Stimulated activated CD8-positive, alpha-beta memory T cell treated with anti-CD3 and anti-CD28 coated beads, Interleukin-2, amount 100 ng/mL, for 48 hours (primary cell): ENCODE data around the gene FAM3B.

ENCODE experiments used
- DNase-seq, 2 donors: peaks; one replicate each; pipeline ENCODE4 v3.0.0-alpha.2; 2020; ENCODE audit warnings: low read depth in 2 of 2

The FAM3B gene

DNA sequence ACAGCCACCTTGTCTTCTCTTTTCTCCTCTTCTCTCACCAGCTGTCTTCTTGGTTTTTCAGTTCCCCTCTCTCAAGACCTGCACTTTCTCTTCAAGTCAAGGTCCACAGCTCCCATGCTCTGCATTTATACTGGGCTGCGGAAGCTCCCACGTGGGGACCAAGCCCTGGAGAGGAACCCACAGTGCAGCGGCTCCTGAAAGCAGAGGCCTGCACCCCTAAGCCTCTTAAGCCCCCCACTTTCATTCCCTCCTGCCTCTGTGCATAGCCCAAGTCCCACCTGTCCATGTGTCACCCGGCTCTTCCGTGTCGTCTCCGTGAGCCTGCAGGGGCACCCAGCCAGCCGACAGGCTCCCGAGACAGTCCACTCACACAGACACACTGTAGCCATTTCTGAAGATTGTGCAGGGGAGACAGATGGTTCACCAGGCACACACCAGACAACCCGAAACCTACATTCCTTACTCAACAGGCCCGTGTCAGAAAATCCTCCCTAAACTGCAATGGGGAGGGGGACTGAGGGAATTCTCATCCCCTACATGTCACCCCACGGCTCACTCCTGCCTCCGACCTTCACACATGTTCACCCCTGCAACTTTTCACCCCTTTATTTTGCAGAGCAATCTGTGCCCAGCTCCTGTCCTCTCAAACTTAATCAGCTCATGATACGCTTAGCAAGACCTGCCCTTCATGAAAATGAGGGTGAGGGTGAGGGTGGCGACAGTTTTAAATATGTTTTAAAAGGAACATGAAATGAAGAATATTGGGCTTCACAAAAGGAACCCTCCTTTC lies 51.5 kb downstream of the FAM3B start:
- DNase-seq: no peak

DNA sequence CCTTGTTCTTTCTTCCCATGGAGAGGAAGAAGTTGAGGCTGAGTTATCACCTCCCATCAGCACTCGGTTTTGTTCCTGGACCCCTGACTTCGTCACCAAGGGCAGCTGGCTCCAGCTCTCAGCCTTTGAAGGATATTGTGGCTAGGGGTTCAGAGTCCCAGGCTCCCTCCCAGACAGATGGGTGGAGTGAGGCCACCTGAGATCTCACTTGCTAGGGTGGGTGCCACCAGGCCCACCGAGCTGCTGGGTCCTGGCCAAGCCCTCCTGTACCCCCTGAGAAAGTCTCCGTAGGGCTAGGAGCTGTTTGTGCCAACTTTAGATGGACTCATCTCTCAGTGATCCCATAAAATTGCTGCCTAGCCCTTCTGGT lies 52.1 kb downstream of the FAM3B start:
- DNase-seq: no peak

GRCh38 chr21:41369105-41369919 lies 52.7 kb downstream of the FAM3B start:
- peak in 1 of 2 donors; percentile 6 for DNase-seq

DNA sequence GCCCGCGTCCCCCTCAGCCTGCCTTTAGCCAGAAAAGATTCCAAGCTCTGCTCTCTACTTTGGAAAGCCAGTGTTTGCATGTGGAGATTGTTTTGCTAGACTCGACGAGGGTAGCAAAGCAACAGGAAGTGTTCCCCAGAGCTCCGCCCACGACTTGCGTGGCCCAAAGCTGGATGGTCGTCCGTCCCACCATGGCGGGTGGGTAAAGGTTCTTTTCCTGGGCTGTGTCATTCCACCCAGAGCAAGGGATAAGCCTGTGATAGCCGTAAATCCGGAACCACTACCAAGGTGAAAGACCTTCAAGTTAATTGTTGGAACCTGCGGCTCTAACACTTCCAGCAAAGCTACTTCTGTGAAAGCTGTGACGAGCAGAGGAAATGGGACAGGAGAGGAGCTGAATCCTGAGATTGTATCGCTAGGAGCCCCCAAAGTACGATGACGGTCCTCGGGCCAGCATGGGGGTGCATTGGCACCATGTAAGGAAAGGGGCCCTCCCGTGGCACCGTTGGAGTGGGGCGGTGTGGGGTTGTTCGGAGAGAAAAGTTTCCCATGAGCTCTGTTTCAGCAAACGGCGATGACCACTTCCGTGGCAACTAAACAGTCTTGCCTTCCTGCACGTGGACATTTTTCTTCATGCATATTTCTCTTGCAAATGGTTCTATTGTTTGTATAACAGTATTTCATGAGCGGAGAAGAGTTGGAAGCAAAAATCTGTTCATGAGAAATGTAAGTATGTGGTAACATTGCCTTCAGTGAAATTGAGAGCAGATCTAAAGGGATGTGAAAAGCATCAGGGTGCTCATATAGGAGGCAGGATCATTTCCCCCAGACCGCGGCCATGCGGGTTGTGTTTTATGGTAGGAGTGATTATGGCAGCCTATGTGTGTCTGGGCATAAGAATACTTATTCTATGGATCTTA lies 53.6 kb downstream of the FAM3B start:
- DNase-seq: no peak

- DNase-seq: no peak
These were observed 54.5 kb downstream of the FAM3B start for GRCh38 chr21:41370840-41371684.

- no peak for DNase-seq
These were observed 55.1 kb downstream of the FAM3B start for GRCh38 chr21:41371685-41372030.

DNA sequence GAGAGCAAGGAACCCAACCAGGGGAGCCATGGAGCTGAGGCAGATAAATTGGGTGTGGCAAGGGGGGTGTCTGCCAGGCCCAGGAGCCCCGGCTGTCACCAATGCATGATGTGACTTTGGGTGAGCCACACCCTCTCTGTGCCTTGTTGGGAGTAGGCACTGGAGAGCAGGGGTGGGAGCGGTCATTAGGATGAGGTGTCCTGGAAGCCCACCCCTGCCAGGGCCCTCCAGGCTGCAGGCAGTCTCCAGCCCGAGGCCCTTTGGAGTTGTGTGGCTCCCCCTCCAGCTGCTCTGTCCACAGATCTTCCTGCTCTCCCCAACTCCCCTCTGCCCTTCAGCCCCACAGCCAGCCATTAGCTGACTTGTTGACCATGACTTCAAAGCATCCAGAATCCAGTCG lies 56.7 kb downstream of the FAM3B start:
- no peak for DNase-seq

GRCh38 chr21:41373763-41374162 lies 57.2 kb downstream of the FAM3B start:
- no peak for DNase-seq

DNA sequence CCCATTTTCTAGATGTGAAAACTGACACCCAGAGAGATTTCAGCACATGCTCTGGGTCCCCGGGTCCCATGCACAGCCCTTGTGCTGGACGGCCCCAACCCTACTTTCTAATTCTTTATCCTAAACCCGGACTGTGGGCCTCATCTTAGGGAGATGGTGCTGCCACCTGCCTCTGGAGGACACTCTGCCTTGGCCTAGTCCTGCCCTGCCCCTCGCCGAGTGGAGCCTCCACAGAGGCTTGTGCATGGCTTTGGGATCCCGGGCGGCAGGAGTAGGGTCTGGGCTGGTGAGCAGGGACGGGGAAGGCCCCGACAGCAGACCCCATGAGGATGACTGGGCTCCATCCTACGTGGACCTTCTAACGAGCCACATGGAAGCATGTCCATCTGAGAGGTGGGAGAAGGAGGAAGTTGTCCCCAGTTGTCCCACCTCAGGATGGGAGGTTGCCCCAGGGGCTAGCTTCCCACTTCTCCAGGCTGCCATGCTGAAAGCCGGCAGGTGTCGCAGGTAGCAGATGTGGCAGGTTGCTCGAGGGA lies 57.6 kb downstream of the FAM3B start:
- DNase-seq: no peak

DNA sequence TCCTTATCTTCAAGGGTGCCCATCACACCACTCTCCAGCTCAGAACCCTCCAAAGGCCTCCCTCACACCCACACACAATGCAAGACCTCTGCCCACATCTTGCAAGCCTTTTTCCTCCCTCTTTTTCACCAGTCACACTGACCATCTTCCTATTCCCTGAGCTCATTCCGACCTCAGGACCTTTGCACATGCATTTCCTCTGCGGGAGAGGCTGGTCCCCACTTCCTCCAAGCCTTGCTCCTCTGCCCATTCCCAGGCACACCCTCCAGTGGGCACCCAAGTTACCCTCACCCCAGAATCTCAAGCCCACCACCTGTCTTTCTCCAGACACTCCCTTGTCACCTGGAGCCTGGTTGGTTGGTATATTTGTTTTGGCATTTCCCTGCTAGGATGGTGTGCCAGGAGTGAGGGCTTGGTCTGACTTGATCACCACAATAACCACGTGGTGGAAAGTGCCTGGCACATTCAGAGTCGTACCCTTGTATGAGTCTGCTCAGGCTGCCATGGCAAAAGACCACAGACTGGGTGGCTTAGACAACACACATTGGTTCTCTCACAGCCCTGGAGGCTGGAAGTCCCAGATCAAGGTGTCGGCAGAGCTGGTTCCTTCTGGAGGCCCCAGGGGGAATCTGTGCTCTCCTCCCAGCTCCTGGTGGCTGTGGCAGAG lies 58.4 kb downstream of the FAM3B start:
- DNase-seq: no peak

GRCh38 chr21:41375875-41376274 lies 59.3 kb downstream of the FAM3B start:
- no peak for DNase-seq

DNA sequence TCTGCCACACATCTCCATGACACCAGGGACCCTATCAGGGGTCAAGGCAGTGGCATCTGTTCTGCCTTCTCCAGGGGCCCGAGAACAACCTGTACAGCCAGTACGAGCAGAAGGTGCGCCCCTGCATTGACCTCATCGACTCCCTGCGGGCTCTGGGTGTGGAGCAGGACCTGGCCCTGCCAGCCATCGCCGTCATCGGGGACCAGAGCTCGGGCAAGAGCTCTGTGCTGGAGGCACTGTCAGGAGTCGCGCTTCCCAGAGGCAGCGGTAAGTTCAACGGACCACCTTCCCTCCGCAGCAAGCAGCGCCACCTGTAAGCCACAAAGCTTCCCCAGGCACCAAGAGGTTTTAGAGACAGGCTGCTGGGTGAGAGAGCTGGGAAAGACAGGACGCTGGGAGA lies 61.1 kb downstream of the FAM3B start:
- DNase-seq: no peak

GRCh38 chr21:41378849-41379248 lies 62.2 kb downstream of the FAM3B start:
- no peak for DNase-seq

- no peak for DNase-seq
These were observed 63.3 kb downstream of the FAM3B start for GRCh38 chr21:41379901-41380300.

GRCh38 chr21:41381731-41382130 lies 65.1 kb downstream of the FAM3B start:
- no peak for DNase-seq

DNA sequence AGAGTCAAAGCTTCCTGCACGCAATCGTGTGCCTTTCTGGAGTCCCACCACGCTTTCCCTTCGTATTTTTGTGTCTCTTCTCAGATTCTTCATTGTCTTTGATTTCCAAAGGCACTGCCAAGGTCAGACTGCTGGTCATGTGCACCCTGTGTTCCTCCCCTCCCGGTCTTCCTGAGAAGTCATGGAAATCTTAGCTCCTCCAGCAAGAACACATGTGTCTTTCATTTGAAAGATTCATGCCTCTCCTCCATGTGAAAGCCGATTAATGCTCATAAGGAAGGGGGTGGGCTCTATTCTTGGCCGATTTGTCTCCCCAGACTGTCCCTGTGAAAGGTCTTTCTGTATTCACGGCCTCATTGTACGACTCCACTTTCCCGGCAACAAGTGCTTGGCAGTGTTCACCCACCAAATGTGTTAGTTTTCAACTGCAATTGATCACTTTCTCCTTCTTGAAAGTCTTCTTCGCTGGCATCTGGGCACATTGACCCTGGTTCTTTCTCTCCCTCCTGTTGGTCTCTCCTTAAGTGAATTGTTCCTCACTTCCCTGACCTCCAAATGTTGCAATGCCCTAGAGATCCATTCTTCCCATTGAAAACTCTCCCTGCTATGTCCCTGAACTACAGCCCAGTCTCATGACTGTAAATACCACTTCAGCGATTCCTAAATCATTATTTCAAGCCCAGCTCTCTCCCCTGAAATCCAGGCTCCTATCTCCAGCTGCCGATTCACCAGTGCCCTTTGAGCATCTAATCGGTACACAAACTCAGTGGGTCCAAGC lies 70.6 kb downstream of the FAM3B start:
- DNase-seq: no peak

- DNase-seq: no peak
These were observed 71.2 kb downstream of the FAM3B start for GRCh38 chr21:41387824-41388223.

GRCh38 chr21:41388259-41388658 lies 71.7 kb downstream of the FAM3B start:
- DNase-seq: no peak

GRCh38 chr21:41390043-41390639 lies 73.5 kb downstream of the FAM3B start:
- DNase-seq: no peak
